Gastroesophageal sphincter (tissue), 4 donors: Measurements from ENCODE around the gene MEF2A. TPM values are rescaled to one million over a fixed set of nuclear protein-coding genes. Genes with fewer than 3 reads are reported as not detected.

Source experiments
- ATAC-seq: fragments of 150-250 bp; one replicate; pipeline ENCODE4 v1.9.1; 2016; ENCODE audit warnings: mild to moderate bottlenecking, moderate library complexity
- H3K27ac ChIP-seq, 4 donors: fragments of 200-600 bp; sonication (generic) in 3 of 4; 1 replicate in 3 of 4; 2 replicates in 1 of 4; pipeline ENCODE4 v1.5.1; 2016 to 2019
- H3K27me3 ChIP-seq: fragments of 200-600 bp; sonication (generic); one replicate; pipeline ENCODE4 v1.5.1; 2019
- H3K36me3 ChIP-seq, 2 donors: fragments of 200-600 bp; sonication (generic); one replicate each; pipeline ENCODE4 v1.5.1; 2019; ENCODE audit warnings: control low read depth in 1 of 2
- H3K4me1 ChIP-seq, 3 donors: fragments of 200-600 bp; sonication (generic); 1 replicate in 2 of 3; 2 replicates in 1 of 3; pipeline ENCODE4 v1.5.1; 2016 to 2019; ENCODE audit warnings: control low read depth in 2 of 3
- H3K4me3 ChIP-seq, 2 donors: fragments of 200-600 bp; sonication (generic); one replicate each; pipeline ENCODE4 v1.5.1; 2019; ENCODE audit warnings: mild to moderate bottlenecking in 1 of 2, moderate library complexity in 1 of 2
- H3K9me3 ChIP-seq, 3 donors: fragments of 200-600 bp; sonication (generic); one replicate each; pipeline ENCODE4 v1.5.1; 2017 to 2019; ENCODE audit warnings: control low read depth in 2 of 3
- CTCF ChIP-seq, 4 experiments: fragments of 200-600 bp in 2 of 4; fragments of 450-650 bp in 2 of 4; sonication (generic) in 1 of 4; IDR thresholded peaks; one replicate each; pipeline ENCODE4 v1.5.1; 2017 to 2019; ENCODE audit warnings: antibody characterized with exemption in 4 of 4, mild to moderate bottlenecking in 2 of 4, moderate library complexity in 2 of 4
- EP300 ChIP-seq: sonication (generic); formaldehyde crosslinking; IDR thresholded peaks from one replicate; pipeline ENCODE4 v1.6.1; 2017; ENCODE audit warnings: antibody characterized with exemption, mild to moderate bottlenecking
- POLR2A ChIP-seq, 2 donors: fragments of 450-650 bp; IDR thresholded peaks; one replicate each; pipeline ENCODE4 v1.6.1; 2017; ENCODE audit warnings: antibody characterized with exemption in 2 of 2, mild to moderate bottlenecking in 2 of 2, moderate library complexity in 1 of 2
- POLR2AphosphoS5 ChIP-seq: sonication (generic); formaldehyde crosslinking; IDR thresholded peaks from one replicate; pipeline ENCODE4 v1.6.1; 2017; ENCODE audit warnings: antibody characterized with exemption
- WGBS, 2 donors: methylation state at CpG; one replicate each; pipeline ENCODE4 v1.1.5; 2018; ENCODE audit warnings: low coverage in 1 of 2; 5-methylcytosine and 5-hydroxymethylcytosine counted together
- total RNA-seq, 4 donors: library from RNA; depleted of rRNA; stranded (reverse); fragments of >200 nt; gene quantifications; one replicate each; pipeline ENCODE4 v1.1.0, GENCODE V29; 2016

The MEF2A gene
- total RNA-seq, 4 donors from 2014 or later: 68.8 to 133 (median 95.7) TPM

DNA sequence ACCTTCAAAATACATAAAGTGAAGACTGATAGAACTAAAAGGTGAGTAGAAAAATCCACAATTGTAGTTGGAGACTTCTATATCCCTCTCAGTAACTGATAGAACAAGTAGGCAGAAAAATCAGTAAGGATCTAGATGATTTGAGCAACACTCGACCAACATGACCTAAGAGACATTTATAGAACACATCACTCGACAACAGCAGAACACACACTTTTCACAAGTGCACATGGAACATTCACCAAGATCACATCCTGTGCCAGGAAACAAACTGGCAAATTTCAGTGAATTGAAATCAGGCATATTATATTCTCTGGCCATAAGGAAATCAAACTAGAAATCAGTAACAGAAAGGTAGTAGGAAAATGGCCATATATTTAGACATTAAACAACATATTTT lies 130.3 kb downstream of the MEF2A start:
- WGBS, 2 donors: 72% methylated on average over 2 of the region's 2 CpGs; no CpG with 5 or more reads in 1 of the 2 donors
- Histone ChIP-seq H3K9me3 (no peaks in the 10 kb centered on the region), H3K4me1 (no peaks in the 10 kb centered on the region), H3K27ac (no peak overlapping the region), H3K4me3 (no peak overlapping the region), H3K27me3 (no peaks in the 10 kb centered on the region), H3K36me3 (peaks cover 0 to 64% of the 10 kb centered on the region in 2 donors)
- TF ChIP-seq POLR2A (IDR thresholded peaks at IDR 0.05): no peak
- TF ChIP-seq CTCF (IDR thresholded peaks at IDR 0.05): no peak
- TF ChIP-seq POLR2AphosphoS5: no peak
- TF ChIP-seq EP300: no peak
- ATAC-seq: no peak

GRCh38 chr15:99702895-99703602 lies 137.3 kb downstream of the MEF2A start:
- ATAC-seq: peak; percentile 18
- Histone ChIP-seq H3K4me1 (peaks cover 5 to 33% (median 11%) of the 10 kb centered on the region in 3 donors), H3K27ac (peak overlapping the region; percentile 71 to 93 (median 77)), H3K9me3 (no peaks in the 10 kb centered on the region), H3K4me3 (no peak overlapping the region), H3K27me3 (no peaks in the 10 kb centered on the region), H3K36me3 (no peaks in the 10 kb centered on the region)
- TF ChIP-seq POLR2AphosphoS5 (no peak), EP300 (no peak), POLR2A (IDR thresholded peaks at IDR 0.05) (no peak), CTCF (IDR thresholded peaks at IDR 0.05) (no peak)
- 19 to 34% methylated on average over 4 of the region's 4 CpGs for whole genome bisulfite sequencing, 2 donors

- peak; percentile 77 for ATAC-seq
- WGBS, 2 donors: 2 to 11% methylated on average over 7 of the region's 7 CpGs
- Histone ChIP-seq H3K36me3 (no peaks in the 10 kb centered on the region), H3K9me3 (no peaks in the 10 kb centered on the region), H3K4me3 (no peak overlapping the region), H3K4me1 (peaks cover 5 to 40% (median 17%) of the 10 kb centered on the region in 3 donors), H3K27ac (peak overlapping the region; percentile 71 to 93 (median 77)), H3K27me3 (no peaks in the 10 kb centered on the region)
- TF ChIP-seq CTCF (IDR thresholded peaks at IDR 0.05) (peak; percentile 42 to 88 (median 73)), EP300 (no peak), POLR2A (IDR thresholded peaks at IDR 0.05) (no peak), POLR2AphosphoS5 (peak; percentile 55)
These were observed 138.0 kb downstream of the MEF2A start for GRCh38 chr15:99703603-99704443.

GRCh38 chr15:99704444-99704838 lies 138.7 kb downstream of the MEF2A start:
- H3K27ac ChIP-seq: peak overlapping the region; percentile 71 to 93 (median 77)
- no peaks in the 10 kb centered on the region for H3K9me3 ChIP-seq
- TF ChIP-seq POLR2A (IDR thresholded peaks at IDR 0.05) (no peak), EP300 (no peak), POLR2AphosphoS5 (peak; percentile 25), CTCF (IDR thresholded peaks at IDR 0.05) (peak; percentile 55 to 91 (median 81))
- H3K4me3 ChIP-seq: no peak overlapping the region
- H3K36me3 ChIP-seq: no peaks in the 10 kb centered on the region
- no peaks in the 10 kb centered on the region for H3K27me3 ChIP-seq
- peaks cover 5 to 47% (median 21%) of the 10 kb centered on the region in 3 donors for H3K4me1 ChIP-seq
- WGBS, 2 donors: 23 to 34% methylated on average over 3 of the region's 3 CpGs
- peak; percentile 74 for ATAC-seq
